ENCODE results near the gene ECE2. TPM values are rescaled to one million over a fixed set of nuclear protein-coding genes. Genes with fewer than 3 reads are reported as not detected.

The ECE2 gene
- polyA plus RNA-seq, 1 donor from 2014 or later, result 0.22 TPM

DNA sequence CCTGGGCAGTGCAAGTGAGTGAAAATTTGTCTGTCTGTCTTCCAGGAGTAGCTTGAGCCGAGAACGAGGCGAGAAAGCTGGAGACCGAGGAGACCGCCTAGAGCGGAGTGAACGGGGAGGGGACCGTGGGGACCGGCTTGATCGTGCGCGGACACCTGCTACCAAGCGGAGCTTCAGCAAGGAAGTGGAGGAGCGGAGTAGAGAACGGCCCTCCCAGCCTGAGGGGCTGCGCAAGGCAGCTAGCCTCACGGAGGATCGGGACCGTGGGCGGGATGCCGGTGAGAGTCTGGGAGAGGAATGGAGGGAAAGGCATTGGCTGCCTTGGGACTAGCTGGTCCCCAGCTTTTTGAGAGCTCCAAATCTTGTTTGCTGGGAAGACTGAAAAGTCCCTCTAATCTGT is 51.3 kb downstream of the ECE2 start:
- no peaks in the 10 kb centered on the region for H3K9me2 ChIP-seq (ENCODE audit: insufficient read depth, low read length)
- no peaks in the 10 kb centered on the region for H3K9me3 ChIP-seq (ENCODE audit: low read length)
- no peaks in the 10 kb centered on the region for H3K79me2 ChIP-seq (replicated peaks; ENCODE audit: insufficient read depth, low read length)
- no peak for TF ChIP-seq POLR2AphosphoS5 (IDR thresholded peaks at IDR 0.05)
- TF ChIP-seq RAD21 (conservative IDR thresholded peaks at IDR 0.05), result no peak
- TF ChIP-seq EP300 (conservative IDR thresholded peaks at IDR 0.05; ENCODE audit: poor library complexity, severe bottlenecking), result no peak
- no peak for TF ChIP-seq SMC3 (conservative IDR thresholded peaks at IDR 0.05; ENCODE audit: poor library complexity)
- TF ChIP-seq, protein P1, sequence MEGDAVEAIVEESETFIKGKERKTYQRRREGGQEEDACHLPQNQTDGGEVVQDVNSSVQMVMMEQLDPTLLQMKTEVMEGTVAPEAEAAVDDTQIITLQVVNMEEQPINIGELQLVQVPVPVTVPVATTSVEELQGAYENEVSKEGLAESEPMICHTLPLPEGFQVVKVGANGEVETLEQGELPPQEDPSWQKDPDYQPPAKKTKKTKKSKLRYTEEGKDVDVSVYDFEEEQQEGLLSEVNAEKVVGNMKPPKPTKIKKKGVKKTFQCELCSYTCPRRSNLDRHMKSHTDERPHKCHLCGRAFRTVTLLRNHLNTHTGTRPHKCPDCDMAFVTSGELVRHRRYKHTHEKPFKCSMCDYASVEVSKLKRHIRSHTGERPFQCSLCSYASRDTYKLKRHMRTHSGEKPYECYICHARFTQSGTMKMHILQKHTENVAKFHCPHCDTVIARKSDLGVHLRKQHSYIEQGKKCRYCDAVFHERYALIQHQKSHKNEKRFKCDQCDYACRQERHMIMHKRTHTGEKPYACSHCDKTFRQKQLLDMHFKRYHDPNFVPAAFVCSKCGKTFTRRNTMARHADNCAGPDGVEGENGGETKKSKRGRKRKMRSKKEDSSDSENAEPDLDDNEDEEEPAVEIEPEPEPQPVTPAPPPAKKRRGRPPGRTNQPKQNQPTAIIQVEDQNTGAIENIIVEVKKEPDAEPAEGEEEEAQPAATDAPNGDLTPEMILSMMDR (IDR thresholded peaks at IDR 0.05; ENCODE audit: poor library complexity, severe bottlenecking), result no peak
- TF ChIP-seq, protein P2, sequence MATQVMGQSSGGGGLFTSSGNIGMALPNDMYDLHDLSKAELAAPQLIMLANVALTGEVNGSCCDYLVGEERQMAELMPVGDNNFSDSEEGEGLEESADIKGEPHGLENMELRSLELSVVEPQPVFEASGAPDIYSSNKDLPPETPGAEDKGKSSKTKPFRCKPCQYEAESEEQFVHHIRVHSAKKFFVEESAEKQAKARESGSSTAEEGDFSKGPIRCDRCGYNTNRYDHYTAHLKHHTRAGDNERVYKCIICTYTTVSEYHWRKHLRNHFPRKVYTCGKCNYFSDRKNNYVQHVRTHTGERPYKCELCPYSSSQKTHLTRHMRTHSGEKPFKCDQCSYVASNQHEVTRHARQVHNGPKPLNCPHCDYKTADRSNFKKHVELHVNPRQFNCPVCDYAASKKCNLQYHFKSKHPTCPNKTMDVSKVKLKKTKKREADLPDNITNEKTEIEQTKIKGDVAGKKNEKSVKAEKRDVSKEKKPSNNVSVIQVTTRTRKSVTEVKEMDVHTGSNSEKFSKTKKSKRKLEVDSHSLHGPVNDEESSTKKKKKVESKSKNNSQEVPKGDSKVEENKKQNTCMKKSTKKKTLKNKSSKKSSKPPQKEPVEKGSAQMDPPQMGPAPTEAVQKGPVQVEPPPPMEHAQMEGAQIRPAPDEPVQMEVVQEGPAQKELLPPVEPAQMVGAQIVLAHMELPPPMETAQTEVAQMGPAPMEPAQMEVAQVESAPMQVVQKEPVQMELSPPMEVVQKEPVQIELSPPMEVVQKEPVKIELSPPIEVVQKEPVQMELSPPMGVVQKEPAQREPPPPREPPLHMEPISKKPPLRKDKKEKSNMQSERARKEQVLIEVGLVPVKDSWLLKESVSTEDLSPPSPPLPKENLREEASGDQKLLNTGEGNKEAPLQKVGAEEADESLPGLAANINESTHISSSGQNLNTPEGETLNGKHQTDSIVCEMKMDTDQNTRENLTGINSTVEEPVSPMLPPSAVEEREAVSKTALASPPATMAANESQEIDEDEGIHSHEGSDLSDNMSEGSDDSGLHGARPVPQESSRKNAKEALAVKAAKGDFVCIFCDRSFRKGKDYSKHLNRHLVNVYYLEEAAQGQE (IDR thresholded peaks at IDR 0.05; ENCODE audit: borderline replicate concordance), result no peak
- H3K4me2 ChIP-seq (ENCODE audit: low read length), result no peak overlapping the region
- peaks cover 4% of the 10 kb centered on the region for H3K36me3 ChIP-seq (ENCODE audit: insufficient read depth, low read length)
- no peak overlapping the region for H3K27ac ChIP-seq (ENCODE audit: low read length)
- no peak overlapping the region for H2AFZ ChIP-seq (ENCODE audit: low read depth, low read length)
- no peak overlapping the region for H3K9ac ChIP-seq (ENCODE audit: low read length)
- no peaks in the 10 kb centered on the region for H3F3A ChIP-seq (ENCODE audit: insufficient read depth, low read length, poor library complexity, severe bottlenecking)
- H3K27me3 ChIP-seq (ENCODE audit: insufficient read depth, low read depth, low read length), result no peaks in the 10 kb centered on the region
- H4K20me1 ChIP-seq (ENCODE audit: insufficient read depth), result no peaks in the 10 kb centered on the region
- no peak overlapping the region for H3K4me3 ChIP-seq (ENCODE audit: low read length)

DNA sequence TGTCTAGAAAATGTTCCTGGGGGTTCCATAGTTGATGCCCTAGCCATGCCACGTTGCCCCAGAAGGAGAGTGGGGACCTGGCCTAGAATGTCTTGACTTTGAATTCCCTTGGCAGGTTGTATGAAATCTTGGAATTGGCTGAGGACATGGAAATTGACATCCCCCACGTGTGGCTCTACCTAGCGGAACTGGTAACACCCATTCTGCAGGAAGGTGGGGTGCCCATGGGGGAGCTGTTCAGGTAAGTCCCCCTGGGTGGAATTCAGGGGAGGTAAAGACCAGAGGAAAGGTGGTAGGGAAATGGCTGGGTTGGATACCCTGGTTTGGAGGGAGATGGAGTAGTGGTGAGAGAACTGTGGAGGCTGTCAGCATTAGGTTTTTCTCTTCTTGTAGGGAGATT is 52.7 kb downstream of the ECE2 start:
- TF ChIP-seq TAF1 (IDR thresholded peaks at IDR 0.05; ENCODE audit: low read depth), result no peak
- no peak for TF ChIP-seq RAD21 (conservative IDR thresholded peaks at IDR 0.05)
- no peak for TF ChIP-seq EZH2 (IDR thresholded peaks at IDR 0.05; ENCODE audit: borderline replicate concordance, insufficient read depth, low read length, poor library complexity, severe bottlenecking)
- no peak for TF ChIP-seq SMC3 (conservative IDR thresholded peaks at IDR 0.05; ENCODE audit: poor library complexity)
- no peak for TF ChIP-seq EP300 (conservative IDR thresholded peaks at IDR 0.05; ENCODE audit: poor library complexity, severe bottlenecking)
- TF ChIP-seq POLR2AphosphoS5 (IDR thresholded peaks at IDR 0.05), result no peak
- TF ChIP-seq, protein P1 (IDR thresholded peaks at IDR 0.05; ENCODE audit: poor library complexity, severe bottlenecking), result no peak
- TF ChIP-seq MXI1 (conservative IDR thresholded peaks at IDR 0.05; ENCODE audit: poor library complexity, severe bottlenecking), result no peak
- TF ChIP-seq, protein P2 (IDR thresholded peaks at IDR 0.05; ENCODE audit: borderline replicate concordance), result no peak
- Histone ChIP-seq H3K27ac (ENCODE audit: low read length) (no peak overlapping the region), H3K27me3 (ENCODE audit: insufficient read depth, low read depth, low read length) (no peaks in the 10 kb centered on the region), H4K20me1 (ENCODE audit: insufficient read depth) (no peaks in the 10 kb centered on the region), H3K79me2 (replicated peaks; ENCODE audit: insufficient read depth, low read length) (no peaks in the 10 kb centered on the region), H3K9me2 (ENCODE audit: insufficient read depth, low read length) (no peaks in the 10 kb centered on the region), H3K9ac (ENCODE audit: low read length) (no peak overlapping the region), H3K4me3 (ENCODE audit: low read length) (no peak overlapping the region), H3F3A (ENCODE audit: insufficient read depth, low read length, poor library complexity, severe bottlenecking) (no peaks in the 10 kb centered on the region), H3K4me2 (ENCODE audit: low read length) (no peak overlapping the region), H3K36me3 (ENCODE audit: insufficient read depth, low read length) (peaks cover 4% of the 10 kb centered on the region), H3K9me3 (ENCODE audit: low read length) (no peaks in the 10 kb centered on the region), H2AFZ (ENCODE audit: low read depth, low read length) (no peak overlapping the region)
